Iris pigment epithelial cell (primary cell): ENCODE results near the gene PRPH2.
A peak's percentile ranks its signal among the peaks of the same experiment; 100 is the strongest.
"Not testable (repeated sequence)": the region's sequence is repeated elsewhere in the genome, so short reads cannot be mapped to it uniquely, and the experiment has no call there.

Experiments used
- DNase-seq: peaks from one replicate; pipeline ENCODE4 v3.0.0-alpha.2; 2011; ENCODE audit warnings: low read depth

Gene PRPH2

GRCh38 chr6:42742116-42742894, 19.9 kb upstream of the PRPH2 start:
- DNase-seq: peak; percentile 54

DNA sequence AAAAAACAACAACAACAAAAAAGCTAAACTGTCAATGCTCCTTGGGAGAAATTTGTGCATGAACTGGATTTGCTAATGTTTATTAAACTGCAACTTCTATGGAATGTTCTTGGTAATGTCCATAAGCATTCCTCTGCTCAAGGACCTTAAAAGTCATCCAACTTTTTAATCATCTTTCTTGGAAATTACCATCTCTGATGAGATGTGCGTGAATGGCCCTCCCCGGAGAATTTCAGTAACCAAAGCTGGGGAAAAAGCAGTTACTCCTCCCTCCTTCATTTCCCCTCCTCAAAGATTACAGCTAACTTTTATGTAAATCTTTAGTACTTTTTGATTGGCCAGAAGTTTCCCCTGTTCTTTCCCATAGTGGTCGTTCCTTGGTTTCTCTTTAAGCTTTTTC, 18.3 kb upstream of the PRPH2 start:
- DNase-seq: no peak

GRCh38 chr6:42735976-42736375, 13.6 kb upstream of the PRPH2 start:
- DNase-seq: no peak

DNA sequence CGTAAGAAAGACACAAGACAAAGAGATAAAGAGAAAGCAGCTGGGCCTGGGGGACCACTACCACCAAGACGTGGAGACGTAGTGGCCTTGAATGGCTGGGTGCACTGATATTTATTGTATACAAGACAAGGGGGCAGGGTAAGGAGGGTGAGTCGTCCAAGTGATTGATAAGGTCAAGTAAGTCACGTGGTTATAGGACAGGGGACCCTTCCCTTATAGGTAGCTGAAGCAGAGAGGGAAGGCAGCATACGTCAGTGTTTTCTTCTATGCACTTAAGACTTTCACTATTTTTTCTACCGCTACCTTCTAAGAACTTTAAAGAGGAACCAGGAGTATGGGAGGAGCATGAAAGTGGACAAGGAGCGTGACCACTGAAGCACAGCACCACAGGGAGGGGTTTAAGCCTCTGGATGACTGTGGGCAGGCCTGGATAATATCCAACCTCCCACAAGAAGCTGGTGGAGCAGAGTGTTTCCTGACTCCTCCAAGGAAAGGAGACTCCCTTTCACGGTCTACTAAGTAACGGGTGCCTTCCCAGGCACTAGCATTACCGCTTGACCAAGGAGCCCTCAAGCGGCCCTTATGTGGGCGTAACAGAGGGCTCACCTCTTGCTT, 11.6 kb upstream of the PRPH2 start:
- not testable (repeated sequence) for DNase-seq

DNA sequence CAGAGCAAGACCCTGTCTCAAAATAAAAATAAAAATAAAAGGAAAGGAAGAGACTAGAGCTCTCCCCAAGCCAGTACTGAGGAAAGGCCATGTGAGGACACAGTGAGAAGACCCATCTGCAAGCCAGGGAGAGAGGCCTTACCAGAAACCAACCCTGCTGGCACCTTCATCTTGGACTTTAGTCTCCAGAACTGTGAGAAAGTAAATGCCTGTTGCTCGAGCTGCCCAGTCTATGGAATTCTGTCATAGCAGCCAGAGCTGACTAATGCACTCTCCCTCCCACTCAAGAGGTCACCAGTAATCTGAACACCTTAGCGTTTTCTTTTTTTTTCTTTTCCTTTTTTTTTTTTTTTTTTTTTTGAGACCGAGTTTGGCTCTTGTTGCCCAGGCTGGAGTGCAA, 7.3 kb upstream of the PRPH2 start:
- DNase-seq: peak; percentile 31

- DNase-seq: no peak
These were observed 5.2 kb upstream of the PRPH2 start for GRCh38 chr6:42727627-42728026.

GRCh38 chr6:42727087-42727611, 4.8 kb upstream of the PRPH2 start:
- DNase-seq: peak; percentile 24

GRCh38 chr6:42726485-42727086, 4.2 kb upstream of the PRPH2 start:
- DNase-seq: peak; percentile 92

DNA sequence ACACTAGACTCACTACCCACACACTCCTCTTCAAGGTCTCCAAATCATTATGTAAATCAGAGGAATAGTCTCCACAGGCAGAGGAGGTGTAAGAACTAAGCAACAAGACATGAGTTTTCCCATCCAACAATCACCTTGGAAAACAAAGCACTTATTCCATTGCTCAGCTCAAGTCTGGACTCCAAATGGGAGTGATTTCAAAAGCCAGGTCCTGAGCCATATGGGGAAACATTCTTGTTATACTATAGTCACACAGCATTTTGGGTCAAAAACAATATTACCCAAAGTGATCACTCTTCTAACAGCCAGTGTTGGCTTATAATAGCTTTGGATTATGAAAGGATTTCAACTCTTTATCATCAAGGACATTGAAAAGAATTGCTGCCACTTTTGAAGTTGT, 3.6 kb upstream of the PRPH2 start:
- no peak for DNase-seq

GRCh38 chr6:42724825-42725224, 2.4 kb upstream of the PRPH2 start:
- no peak for DNase-seq

GRCh38 chr6:42720739-42721138, 1.7 kb downstream of the PRPH2 start:
- peak; percentile 65 for DNase-seq

DNA sequence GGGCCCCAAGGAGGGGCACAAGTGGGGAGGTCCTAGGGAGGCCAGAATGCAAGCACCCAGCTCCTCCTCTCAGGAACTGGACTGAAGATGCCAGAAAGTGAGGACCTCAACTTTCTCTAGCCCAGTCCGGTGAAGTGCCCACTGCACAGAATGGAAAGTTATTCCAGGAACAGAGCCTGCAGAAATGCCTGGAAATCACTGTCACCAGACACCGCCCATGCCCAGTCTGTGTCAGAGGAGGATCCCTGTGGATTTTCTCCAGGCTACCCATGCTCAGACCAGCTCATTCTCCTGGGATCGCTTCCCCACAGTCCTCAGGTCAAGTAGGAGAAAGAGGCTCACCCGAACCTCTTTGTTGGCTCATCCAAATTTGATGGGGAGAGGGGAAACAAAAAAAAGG, 6.5 kb downstream of the PRPH2 start:
- no peak for DNase-seq

DNA sequence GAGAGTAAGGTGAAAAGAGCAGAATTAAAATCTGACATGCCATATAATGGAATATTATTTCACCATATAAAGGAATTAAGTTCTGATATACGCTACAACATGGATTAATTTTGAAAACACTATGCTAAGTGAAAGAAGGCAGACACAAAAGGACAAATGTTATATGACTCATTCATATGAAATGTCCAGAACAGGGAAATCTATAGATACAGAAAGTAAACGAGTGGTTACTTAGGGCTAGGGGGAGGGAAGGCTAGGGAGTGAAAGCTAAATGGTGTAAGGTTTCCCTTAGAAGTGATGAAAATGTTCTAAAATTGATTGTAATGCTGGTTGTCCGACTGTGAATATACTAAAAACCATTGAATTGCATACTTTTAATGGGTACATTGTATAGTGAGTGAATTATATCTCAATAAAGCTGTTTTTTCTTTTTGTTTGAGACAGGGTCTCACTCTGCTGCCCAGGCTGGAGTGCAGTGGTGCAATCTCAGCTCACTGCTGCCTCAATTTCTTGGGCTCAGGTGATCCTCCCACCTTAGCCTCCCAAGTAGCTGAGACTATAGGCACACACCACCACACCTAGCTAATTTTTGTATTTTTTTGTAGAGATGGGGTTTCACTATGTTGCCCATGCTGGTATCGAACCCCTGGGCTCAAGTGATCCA, 8.2 kb downstream of the PRPH2 start:
- DNase-seq: peak; percentile 88

- no peak for DNase-seq
These were observed 10.5 kb downstream of the PRPH2 start for GRCh38 chr6:42711930-42712329.

DNA sequence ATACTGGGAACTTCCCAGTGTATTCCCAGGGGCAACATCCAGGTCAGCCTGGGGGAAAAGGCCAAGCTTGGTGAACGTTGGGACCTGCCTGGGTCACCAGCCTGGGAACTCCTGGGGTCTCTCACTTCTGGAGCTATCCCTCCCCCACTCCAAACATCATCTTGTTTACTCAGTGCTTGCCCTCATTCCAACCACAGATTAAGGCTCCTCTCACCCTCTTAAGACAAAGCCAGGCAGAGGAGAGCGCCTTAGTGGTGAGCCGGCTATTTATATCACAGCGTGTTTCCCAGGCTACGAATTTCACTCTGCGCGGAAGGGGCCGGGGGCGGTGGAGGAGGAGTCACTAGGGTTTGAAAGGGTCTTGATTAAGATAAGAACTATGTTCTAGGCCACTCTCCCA, 12.1 kb downstream of the PRPH2 start:
- DNase-seq: peak; percentile 81

DNA sequence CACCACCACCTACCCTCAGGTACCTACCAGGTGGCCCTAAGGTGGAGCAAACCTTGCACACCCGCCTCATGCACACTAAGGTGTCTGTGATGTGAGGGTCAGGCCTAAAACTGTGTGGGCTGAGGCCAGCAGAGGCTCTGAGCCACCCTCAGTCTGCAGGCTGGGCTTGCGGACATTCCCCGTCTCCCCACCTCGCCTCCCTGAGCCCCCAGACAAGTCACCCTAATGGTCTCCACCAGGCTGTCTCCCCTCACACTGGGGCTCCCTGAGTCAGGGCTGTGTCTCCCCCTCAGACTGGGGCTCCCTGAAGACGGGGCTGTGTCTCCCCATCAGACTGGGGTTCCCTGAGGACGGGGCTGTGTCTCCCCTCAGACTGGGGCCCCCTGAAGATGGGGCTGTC, 12.5 kb downstream of the PRPH2 start:
- no peak for DNase-seq

DNA sequence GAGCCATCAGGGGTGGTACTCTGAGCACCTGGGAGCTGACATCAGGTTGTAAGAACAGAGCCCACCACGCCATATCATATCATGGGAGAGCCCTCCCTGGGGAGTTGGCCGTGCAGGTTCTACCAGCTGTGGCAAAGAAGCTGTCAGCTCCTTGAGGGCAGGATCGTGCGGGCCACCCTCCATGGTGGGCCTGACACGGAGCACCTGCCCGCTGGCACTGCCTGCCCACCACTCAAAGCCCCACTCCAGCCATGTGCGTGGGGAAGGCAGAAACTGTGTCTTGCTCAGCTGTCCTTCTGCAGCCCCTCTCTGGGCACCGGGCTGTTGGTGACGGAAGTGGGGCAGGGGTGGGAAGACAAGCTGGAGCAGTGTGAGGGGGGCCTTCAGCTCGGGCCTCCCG, 14.3 kb downstream of the PRPH2 start:
- DNase-seq: no peak

- DNase-seq: no peak
These were observed 14.8 kb downstream of the PRPH2 start for GRCh38 chr6:42707595-42707994.

DNA sequence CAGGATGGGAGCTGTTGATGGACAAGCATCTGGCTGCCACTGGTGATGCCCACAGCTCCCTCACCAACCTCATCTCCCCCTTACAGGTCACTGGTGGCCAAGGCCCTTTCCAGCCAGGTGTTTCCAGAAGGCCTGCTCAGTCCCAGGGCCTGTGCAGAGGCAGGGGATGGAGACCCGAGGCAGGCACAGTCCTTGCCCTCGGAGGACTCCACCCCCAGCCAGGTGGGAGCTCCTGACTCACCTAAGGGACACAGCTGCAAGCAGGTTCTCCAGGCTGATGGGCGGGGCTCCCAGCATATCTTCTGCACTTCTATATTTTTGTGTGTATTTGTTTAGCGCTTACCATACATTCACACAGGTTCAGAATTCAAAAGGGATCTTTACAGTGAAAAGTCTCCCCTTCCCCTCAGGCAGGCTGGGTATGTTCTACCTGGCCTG, 17.4 kb downstream of the PRPH2 start:
- no peak for DNase-seq

DNA sequence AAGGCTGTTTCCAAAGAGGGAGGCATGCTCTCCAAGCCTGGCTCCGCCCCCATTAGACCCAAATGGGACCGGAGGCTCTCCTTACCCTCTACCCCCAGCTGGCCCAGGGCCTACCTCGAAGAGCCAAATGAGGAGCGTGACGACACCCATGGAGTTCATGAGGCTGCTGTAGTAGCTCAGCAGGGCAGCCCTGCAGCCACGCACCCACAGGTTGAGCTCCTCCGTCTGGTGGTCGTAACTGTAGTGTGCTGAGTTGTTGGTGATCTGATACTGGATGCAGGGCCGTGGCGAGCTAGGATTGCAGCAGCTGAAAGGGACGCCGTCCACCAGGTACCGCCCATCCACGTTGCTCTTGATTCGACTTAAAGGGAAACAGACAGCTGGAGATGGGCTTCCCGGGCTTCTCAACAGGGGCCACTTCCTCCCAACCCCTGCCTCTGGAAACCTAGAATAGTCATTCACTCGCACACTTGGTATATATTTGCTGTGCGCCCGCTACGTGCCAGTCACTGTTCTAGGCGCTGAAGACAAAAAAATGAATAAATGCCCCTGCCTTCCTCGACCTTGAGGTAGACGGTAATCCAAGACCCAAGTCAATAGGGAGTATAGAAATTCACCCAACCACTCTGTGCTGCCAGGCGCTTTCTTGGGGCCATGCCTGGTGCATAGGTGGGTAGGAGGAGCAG, 18.0 kb downstream of the PRPH2 start:
- no peak for DNase-seq

DNA sequence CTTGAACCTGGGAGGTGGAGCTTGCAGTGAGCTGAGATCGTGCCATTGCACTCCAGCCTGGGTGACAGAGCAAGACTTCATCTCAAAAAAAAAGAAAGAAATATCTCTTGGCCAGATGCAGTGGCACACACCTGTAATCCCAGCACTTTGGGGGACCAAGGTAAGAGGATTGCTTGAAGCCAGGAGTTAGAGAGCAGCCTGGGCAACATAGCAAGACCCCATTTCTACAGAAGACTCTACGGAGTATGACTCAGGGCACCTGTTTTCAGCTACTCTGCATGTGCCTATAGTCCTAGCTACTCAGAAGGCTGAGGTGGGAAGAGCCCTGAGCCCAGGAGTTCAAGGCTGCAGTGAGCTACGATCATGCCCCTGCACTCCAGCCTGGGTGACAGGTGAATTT, 19.6 kb downstream of the PRPH2 start:
- not testable (repeated sequence) for DNase-seq

DNA sequence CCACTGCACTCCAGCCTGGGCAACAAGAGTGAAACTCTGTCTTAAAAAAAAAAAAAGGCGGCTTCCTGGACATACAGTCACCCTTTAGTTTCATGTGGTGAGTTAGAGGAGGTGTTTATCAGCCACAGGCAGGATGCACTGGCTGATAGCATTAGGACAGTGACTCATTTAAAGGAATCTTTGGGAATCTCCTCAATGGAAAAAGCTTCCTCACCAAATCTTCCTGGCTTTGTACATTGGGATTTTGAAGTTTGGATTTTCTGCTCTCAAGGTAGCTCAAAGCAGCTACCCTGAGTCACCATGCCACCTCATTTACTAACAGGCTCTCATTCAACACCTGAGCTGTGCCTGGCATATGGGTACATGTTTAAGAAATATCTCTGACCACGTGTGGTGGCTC, 20.2 kb downstream of the PRPH2 start:
- DNase-seq: peak; percentile 65
